MCF 10A (cell line): Measurements from ENCODE around the gene SGSM1. TPM values are rescaled to one million over a fixed set of nuclear protein-coding genes. Genes with fewer than 3 reads are reported as not detected.

Experiments used
- BruUV-seq: library from RNA; stranded (reverse); fragments of 400-500 nt; replicated peaks from 2 replicates; lab custom pipeline; 2021; lab: Mats Ljungman, UMichigan
- CTCF ChIA-PET: fragments of 300-600 bp; sonication (Branson Sonifier 250); formaldehyde crosslinking; extraction: SDS; loops from one replicate; lab custom pipeline; 2021; ENCODE audit warnings: antibody characterized with exemption, inconsistent platforms; lab: Yijun Ruan, JAX
- POLR2A ChIA-PET: fragments of 300-600, 350-650 bp; sonication (Branson Sonifier 250); formaldehyde crosslinking; extraction: SDS; loops from one replicate; lab custom pipeline; 2020; ENCODE audit warnings: antibody characterized with exemption, inconsistent platforms; lab: Yijun Ruan, JAX
- DNase-seq: peaks from one replicate; pipeline ENCODE4 v3.0.0-alpha.2; 2018; ENCODE audit not compliant: unreplicated experiment
- H3K27ac Mint-ChIP-seq: one replicate; pipeline ENCODE4 v1.8.0; 2022; ENCODE audit warnings: mild to moderate bottlenecking, low read depth, mixed read lengths; ENCODE audit not compliant: unreplicated experiment
- H3K27me3 Mint-ChIP-seq: one replicate; pipeline ENCODE4 v1.8.0; 2022; ENCODE audit warnings: mixed read lengths; ENCODE audit not compliant: insufficient read depth, unreplicated experiment
- H3K36me3 Mint-ChIP-seq: one replicate; pipeline ENCODE4 v1.8.0; 2022; ENCODE audit warnings: mild to moderate bottlenecking, moderate library complexity, mixed read lengths; ENCODE audit not compliant: insufficient read depth, unreplicated experiment
- H3K4me1 Mint-ChIP-seq: one replicate; pipeline ENCODE4 v1.8.0; 2022; ENCODE audit warnings: mixed read lengths; ENCODE audit not compliant: insufficient read depth, unreplicated experiment
- H3K4me3 Mint-ChIP-seq: one replicate; pipeline ENCODE4 v1.8.0; 2022; ENCODE audit warnings: mild to moderate bottlenecking, moderate library complexity, mixed read lengths; ENCODE audit not compliant: unreplicated experiment
- H3K9me3 Mint-ChIP-seq: one replicate; pipeline ENCODE4 v1.8.0; 2022; ENCODE audit warnings: mixed read lengths; ENCODE audit not compliant: unreplicated experiment
- CTCF ChIP-seq: fragments of 200-600 bp; IDR thresholded peaks from one replicate; pipeline ENCODE4 v1.8.0; 2022; ENCODE audit warnings: antibody characterized with exemption, mild to moderate bottlenecking; ENCODE audit not compliant: unreplicated experiment
- intact Hi-C: fragments of 100-400 bp; cut with micrococcal nuclease; formaldehyde crosslinking; loops from 2 replicates; pipeline ENCODE4 v1.14.1; 2022
- total RNA-seq: library from RNA; stranded (reverse); gene quantifications from 2 replicates; pipeline ENCODE4 v1.2.3, GENCODE V29; 2022

SGSM1 gene
- total RNA-seq, 1 experiment from 2014 or later: 0.14 TPM

- Mint-ChIP-seq H3K36me3 (peaks cover 26% of the 10 kb centered on the region), H3K9me3 (no peaks in the 10 kb centered on the region), H3K4me3 (no peak overlapping the region), H3K27me3 (no peaks in the 10 kb centered on the region), H3K4me1 (peaks cover 15% of the 10 kb centered on the region), H3K27ac (peak overlapping the region; percentile 52)
- intact Hi-C loops: no loop called here
- TF ChIP-seq CTCF: no peak
- DNase-seq: no peak
- POLR2A ChIA-PET: interaction anchor here (1.0 to 1.3 kb wide), 3 partner anchors 8 to 30 kb away, joined by 3 to 6 read pairs (median 4); no protein-coding TSS in a partner anchor
- CTCF ChIA-PET: interaction anchor here (0.6 to 1.7 kb wide), 9 partner anchors 8 to 148 kb away, joined by 3 to 8 read pairs (median 4); partner anchors contain the start of gene KIAA1671
- no TSS peak for BruUV-seq
Observed at GRCh38 chr22:24962094-24962493, 156.1 kb downstream of the SGSM1 start.

- ChIA-PET POLR2A (interaction anchor here (0.6 to 1.3 kb wide), 3 partner anchors 13 to 29 kb away, joined by 3 to 6 read pairs (median 4); no protein-coding TSS in a partner anchor), CTCF (interaction anchor here (0.6 to 1.7 kb wide), 7 partner anchors 9 to 88 kb away, joined by 3 to 8 read pairs (median 4); partner anchors contain the start of gene KIAA1671)
- Mint-ChIP-seq H3K4me3 (no peak overlapping the region), H3K9me3 (no peaks in the 10 kb centered on the region), H3K27me3 (no peaks in the 10 kb centered on the region), H3K4me1 (peaks cover 11% of the 10 kb centered on the region), H3K36me3 (peaks cover 26% of the 10 kb centered on the region), H3K27ac (peak overlapping the region; percentile 23)
- no peak for DNase-seq
- TF ChIP-seq CTCF: no peak
- BruUV-seq: no TSS peak
- intact Hi-C loops: no loop called here
Observed at GRCh38 chr22:24962835-24963234, 156.8 kb downstream of the SGSM1 start.

DNA sequence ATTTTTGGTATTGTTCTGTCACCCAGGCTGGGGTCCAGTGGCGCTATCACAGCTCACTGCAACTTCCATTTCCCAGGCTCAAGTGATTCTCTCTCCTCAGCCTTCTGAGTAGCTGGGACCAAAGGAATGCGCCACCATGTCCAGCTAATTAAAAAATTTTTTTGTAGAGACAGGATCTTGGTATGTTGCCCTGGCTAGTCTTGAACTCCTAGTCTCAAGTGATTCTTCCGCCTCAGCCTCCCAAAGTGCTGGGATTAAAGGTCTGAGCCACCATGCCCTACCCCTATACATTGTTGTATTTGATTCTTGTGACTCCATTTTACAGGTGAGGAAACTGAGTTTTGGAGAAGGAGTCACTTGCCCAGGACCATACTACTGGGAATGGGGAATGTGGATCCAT is 158.4 kb downstream of the SGSM1 start:
- Mint-ChIP-seq H3K36me3 (peaks cover 26% of the 10 kb centered on the region), H3K27me3 (no peaks in the 10 kb centered on the region), H3K4me1 (peaks cover 24% of the 10 kb centered on the region), H3K4me3 (no peak overlapping the region), H3K27ac (peak overlapping the region; percentile 88), H3K9me3 (no peaks in the 10 kb centered on the region)
- CTCF ChIA-PET: interaction anchor here (0.9 to 1.7 kb wide), 2 partner anchors 24 to 26 kb away, joined by 3 to 4 read pairs; no protein-coding TSS in a partner anchor
- POLR2A ChIA-PET: interaction anchor here (0.7 to 20.9 kb wide), 2 partner anchors 11 to 22 kb away, joined by 3 to 468 read pairs; no protein-coding TSS in a partner anchor
- no peak for DNase-seq
- intact Hi-C loops: no loop called here
- no peak for TF ChIP-seq CTCF
- BruUV-seq: no TSS peak

- DNase-seq: peak; percentile 95
- no TSS peak for BruUV-seq
- Mint-ChIP-seq H3K9me3 (no peaks in the 10 kb centered on the region), H3K27me3 (no peaks in the 10 kb centered on the region), H3K4me1 (peaks cover 36% of the 10 kb centered on the region), H3K4me3 (peak overlapping the region; percentile 58), H3K36me3 (peaks cover 20% of the 10 kb centered on the region), H3K27ac (peak overlapping the region; percentile 88)
- CTCF ChIA-PET: interaction anchor here (0.6 to 1.8 kb wide), 9 partner anchors 11 to 83 kb away, joined by 3 to 6 read pairs (median 4); partner anchors contain the start of gene KIAA1671
- intact Hi-C loops: loop anchor here (1.0 kb wide), 1 partner anchor 26 kb away; no protein-coding TSS in a partner anchor
- POLR2A ChIA-PET: interaction anchor here (0.8 to 20.9 kb wide), 7 partner anchors 8 to 81 kb away, joined by 3 to 468 read pairs (median 4); partner anchors contain the start of gene KIAA1671
- TF ChIP-seq CTCF: no peak
Observed at GRCh38 chr22:24965822-24966626, 160.0 kb downstream of the SGSM1 start.
